Measurements from ENCODE around the gene PPP1R3G. TPM values are rescaled to one million over a fixed set of nuclear protein-coding genes. Genes with fewer than 3 reads are reported as not detected.

The PPP1R3G gene
- total and polyA plus RNA-seq, 2 of the 13 experiments (the other 11 are each of a cell fraction or from before 2014, with no cell fraction given), result 1.2 to 1.3 TPM

DNA sequence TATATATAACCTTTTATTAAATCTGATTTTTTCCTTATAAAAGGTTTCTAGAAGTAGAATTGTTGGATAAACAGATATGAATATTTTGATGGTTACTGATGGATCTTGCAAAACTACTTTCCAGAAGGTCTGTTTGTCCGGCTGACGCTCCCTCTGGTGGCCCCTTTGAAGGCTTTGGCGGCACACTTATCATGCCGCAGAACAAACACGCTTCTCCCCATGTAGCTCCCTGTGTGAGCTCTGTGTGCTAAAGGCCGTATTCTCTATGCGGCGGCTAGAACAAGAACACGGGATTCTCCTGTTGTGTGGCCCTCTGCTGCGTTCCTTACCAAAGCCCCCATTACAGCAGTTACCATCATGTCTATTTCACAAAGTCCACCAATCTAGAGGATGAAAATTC lies 30.0 kb downstream of the PPP1R3G start (continued):
- TF ChIP-seq REPIN1 (CRISPR knock-in tag; IDR thresholded peaks at IDR 0.05; ENCODE audit: borderline replicate concordance, low read depth), result peak; percentile 72; the same call in 1 of the 2 replicates
- TF ChIP-seq PPARG (CRISPR knock-in tag; conservative IDR thresholded peaks at IDR 0.05), result 0 out of 2 replicates have a peak, but pooled peaks have one; percentile 71
- TF ChIP-seq SMC3 (IDR thresholded peaks at IDR 0.05; ENCODE audit: low read length), result peak; percentile 94
- no peak for TF ChIP-seq GABPA (IDR thresholded peaks at IDR 0.05; ENCODE audit: low read depth, low read length)
- TF ChIP-seq GABPA (CRISPR knock-in tag; IDR thresholded peaks at IDR 0.05; ENCODE audit: low read depth), result peak; percentile 28
- TF ChIP-seq MYC (CRISPR knock-in tag; IDR thresholded peaks at IDR 0.05; ENCODE audit: borderline replicate concordance), result peak; percentile 36; the same call in 1 of the 2 replicates
- TF ChIP-seq HNF4G (IDR thresholded peaks at IDR 0.05; ENCODE audit: borderline replicate concordance, low read depth, low read length), result peak; percentile 17; the same call in 1 of the 2 replicates
- TF ChIP-seq HNF4G (CRISPR knock-in tag; IDR thresholded peaks at IDR 0.05; ENCODE audit: borderline replicate concordance, low read depth), result no peak
- TF ChIP-seq RAD21 (CRISPR knock-in tag; IDR thresholded peaks at IDR 0.05), result peak; percentile 88
- TF ChIP-seq RXRB (CRISPR knock-in tag; IDR thresholded peaks at IDR 0.05; ENCODE audit: borderline replicate concordance), result peak; percentile 76
- peak; percentile 53; the same call in 1 of the 2 replicates for TF ChIP-seq CEBPB (IDR thresholded peaks at IDR 0.05; ENCODE audit: borderline replicate concordance, low read depth, low read length)
- TF ChIP-seq ZNF143 (CRISPR knock-in tag; IDR thresholded peaks at IDR 0.05), result no peak
- TF ChIP-seq ELF3 (CRISPR knock-in tag; IDR thresholded peaks at IDR 0.05), result peak; percentile 53; the same call in 1 of the 2 replicates
- 0 out of 2 replicates have a peak, but pooled peaks have one; percentile 58 for TF ChIP-seq MIXL1 (CRISPR knock-in tag; IDR thresholded peaks at IDR 0.05)
- TF ChIP-seq ZNF121 (CRISPR knock-in tag; IDR thresholded peaks at IDR 0.05), result 0 out of 2 replicates have a peak, but pooled peaks have one; percentile 43
- TF ChIP-seq NBN (conservative IDR thresholded peaks at IDR 0.05), result no peak
- TF ChIP-seq POGZ (CRISPR knock-in tag; IDR thresholded peaks at IDR 0.05), result peak; percentile 48
- TF ChIP-seq, protein P1, sequence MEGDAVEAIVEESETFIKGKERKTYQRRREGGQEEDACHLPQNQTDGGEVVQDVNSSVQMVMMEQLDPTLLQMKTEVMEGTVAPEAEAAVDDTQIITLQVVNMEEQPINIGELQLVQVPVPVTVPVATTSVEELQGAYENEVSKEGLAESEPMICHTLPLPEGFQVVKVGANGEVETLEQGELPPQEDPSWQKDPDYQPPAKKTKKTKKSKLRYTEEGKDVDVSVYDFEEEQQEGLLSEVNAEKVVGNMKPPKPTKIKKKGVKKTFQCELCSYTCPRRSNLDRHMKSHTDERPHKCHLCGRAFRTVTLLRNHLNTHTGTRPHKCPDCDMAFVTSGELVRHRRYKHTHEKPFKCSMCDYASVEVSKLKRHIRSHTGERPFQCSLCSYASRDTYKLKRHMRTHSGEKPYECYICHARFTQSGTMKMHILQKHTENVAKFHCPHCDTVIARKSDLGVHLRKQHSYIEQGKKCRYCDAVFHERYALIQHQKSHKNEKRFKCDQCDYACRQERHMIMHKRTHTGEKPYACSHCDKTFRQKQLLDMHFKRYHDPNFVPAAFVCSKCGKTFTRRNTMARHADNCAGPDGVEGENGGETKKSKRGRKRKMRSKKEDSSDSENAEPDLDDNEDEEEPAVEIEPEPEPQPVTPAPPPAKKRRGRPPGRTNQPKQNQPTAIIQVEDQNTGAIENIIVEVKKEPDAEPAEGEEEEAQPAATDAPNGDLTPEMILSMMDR (CRISPR knock-in tag; IDR thresholded peaks at IDR 0.05), result peak; percentile 88
- peak; percentile 37; the same call in 1 of the 2 replicates for TF ChIP-seq TCF7L2 (IDR thresholded peaks at IDR 0.05; ENCODE audit: low read depth, low read length)
- TF ChIP-seq FOXO1 (CRISPR knock-in tag; IDR thresholded peaks at IDR 0.05), result peak; percentile 68; the same call in 1 of the 2 replicates
- no peak for TF ChIP-seq NFKB2 (CRISPR knock-in tag; IDR thresholded peaks at IDR 0.05; ENCODE audit: borderline replicate concordance)
- TF ChIP-seq, protein P2, sequence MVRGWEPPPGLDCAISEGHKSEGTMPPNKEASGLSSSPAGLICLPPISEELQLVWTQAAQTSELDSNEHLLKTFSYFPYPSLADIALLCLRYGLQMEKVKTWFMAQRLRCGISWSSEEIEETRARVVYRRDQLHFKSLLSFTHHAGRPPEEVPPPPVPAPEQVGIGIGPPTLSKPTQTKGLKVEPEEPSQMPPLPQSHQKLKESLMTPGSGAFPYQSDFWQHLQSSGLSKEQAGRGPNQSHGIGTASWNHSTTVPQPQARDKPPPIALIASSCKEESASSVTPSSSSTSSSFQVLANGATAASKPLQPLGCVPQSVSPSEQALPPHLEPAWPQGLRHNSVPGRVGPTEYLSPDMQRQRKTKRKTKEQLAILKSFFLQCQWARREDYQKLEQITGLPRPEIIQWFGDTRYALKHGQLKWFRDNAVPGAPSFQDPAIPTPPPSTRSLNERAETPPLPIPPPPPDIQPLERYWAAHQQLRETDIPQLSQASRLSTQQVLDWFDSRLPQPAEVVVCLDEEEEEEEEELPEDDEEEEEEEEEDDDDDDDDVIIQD (CRISPR knock-in tag; IDR thresholded peaks at IDR 0.05; ENCODE audit: low read depth), result peak; percentile 47; the same call in 1 of the 2 replicates
- TF ChIP-seq, protein P3, sequence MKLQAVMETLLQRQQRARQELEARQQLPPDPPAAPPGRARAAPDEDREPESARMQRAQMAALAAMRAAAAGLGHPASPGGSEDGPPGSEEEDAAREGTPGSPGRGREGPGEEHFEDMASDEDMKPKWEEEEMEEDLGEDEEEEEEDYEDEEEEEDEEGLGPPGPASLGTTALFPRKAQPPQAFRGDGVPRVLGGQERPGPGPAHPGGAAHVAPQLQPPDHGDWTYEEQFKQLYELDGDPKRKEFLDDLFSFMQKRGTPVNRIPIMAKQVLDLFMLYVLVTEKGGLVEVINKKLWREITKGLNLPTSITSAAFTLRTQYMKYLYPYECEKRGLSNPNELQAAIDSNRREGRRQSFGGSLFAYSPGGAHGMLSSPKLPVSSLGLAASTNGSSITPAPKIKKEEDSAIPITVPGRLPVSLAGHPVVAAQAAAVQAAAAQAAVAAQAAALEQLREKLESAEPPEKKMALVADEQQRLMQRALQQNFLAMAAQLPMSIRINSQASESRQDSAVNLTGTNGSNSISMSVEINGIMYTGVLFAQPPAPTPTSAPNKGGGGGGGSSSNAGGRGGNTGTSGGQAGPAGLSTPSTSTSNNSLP (IDR thresholded peaks at IDR 0.05; ENCODE audit: low read depth, low read length), result peak; percentile 41
- peak; percentile 61; the same call in 1 of the 2 replicates for TF ChIP-seq ERF (CRISPR knock-in tag; IDR thresholded peaks at IDR 0.05)
- peak; percentile 47; the same call in 2 of the 3 replicates for TF ChIP-seq MXI1 (IDR thresholded peaks at IDR 0.05; ENCODE audit: borderline replicate concordance, low read depth, low read length)
- peak; percentile 35; the same call in 1 of the 2 replicates for TF ChIP-seq NFIC (IDR thresholded peaks at IDR 0.05; ENCODE audit: low read length)
- peak; percentile 60 for TF ChIP-seq NCOA2 (CRISPR knock-in tag; IDR thresholded peaks at IDR 0.05)
- peak; percentile 93 for TF ChIP-seq GZF1 (CRISPR knock-in tag; IDR thresholded peaks at IDR 0.05)
- TF ChIP-seq SALL1 (CRISPR knock-in tag; IDR thresholded peaks at IDR 0.05), result peak; percentile 97
